PFSK-1 (cell line): Measurements from ENCODE around the gene FBXO15.

Experiments used
- POLR2AphosphoS5 ChIP-seq: IDR thresholded peaks from 2 replicates; pipeline ENCODE4 v1.6.1; 2012; ENCODE audit warnings: low read depth, mild to moderate bottlenecking, control low read depth, low read length, moderate library complexity
- REST ChIP-seq, 2 experiments: IDR thresholded peaks; 2 replicates each; pipeline versions ENCODE4 v1.6.1 to v1.8.0; 2011 to 2012; ENCODE audit warnings: low read depth in 2 of 2, low read length in 2 of 2, control low read depth in 1 of 2, inconsistent platforms in 1 of 2, mild to moderate bottlenecking in 1 of 2, moderate library complexity in 1 of 2; ENCODE audit not compliant: insufficient read depth in 1 of 2
- SIN3A ChIP-seq: IDR thresholded peaks from 2 replicates; pipeline ENCODE4 v1.6.1; 2012; ENCODE audit warnings: mild to moderate bottlenecking, low read length, moderate library complexity, borderline replicate concordance; ENCODE audit not compliant: insufficient read depth
- TAF1 ChIP-seq: IDR thresholded peaks from 2 replicates; pipeline ENCODE4 v1.6.1; 2012; ENCODE audit warnings: low read length, control low read depth, borderline replicate concordance; ENCODE audit not compliant: insufficient read depth

GRCh38 chr18:74069178-74070050 lies 78.2 kb downstream of the FBXO15 start:
- TF ChIP-seq TAF1 (no peak), POLR2AphosphoS5 (no peak), REST (IDR thresholded peaks at IDR 0.05; ENCODE audit: insufficient read depth in 1 of 2, low read depth in 2 of 2, low read length in 2 of 2) (no peak), SIN3A (no peak)
